Omental fat pad (tissue), 4 donors: ENCODE results near the gene CAMK2A. TPM values are rescaled to one million over a fixed set of nuclear protein-coding genes. Genes with fewer than 3 reads are reported as not detected.

ENCODE experiments used
- ATAC-seq: fragments of 150-250 bp; one replicate; pipeline ENCODE4 v1.9.1; 2016; ENCODE audit warnings: mild to moderate bottlenecking, moderate library complexity; ENCODE audit not compliant: low FRiP score
- DNase-seq: peaks from one replicate; pipeline ENCODE4 v3.0.0-alpha.2; 2019; ENCODE audit warnings: low spot score
- CTCF ChIP-seq, 3 donors: fragments of 450-650 bp; IDR thresholded peaks; one replicate each; pipeline ENCODE4 v1.5.1; 2016 to 2017; ENCODE audit warnings: antibody characterized with exemption in 3 of 3, mild to moderate bottlenecking in 3 of 3, moderate library complexity in 2 of 3
- total RNA-seq, 4 donors: library from RNA; depleted of rRNA; stranded (reverse); fragments of >200 nt; gene quantifications; one replicate each; pipeline ENCODE4 v1.1.0, GENCODE V29; 2016

Gene CAMK2A
- total RNA-seq, 4 donors from 2014 or later, result 0.28 to 2.9 TPM; not detected in 2

GRCh38 chr5:150215979-150216944 lies 73.3 kb downstream of the CAMK2A start:
- no peak for ATAC-seq
- no peak for TF ChIP-seq CTCF (IDR thresholded peaks at IDR 0.05)
- DNase-seq, result no peak

GRCh38 chr5:150214289-150214688 lies 75.3 kb downstream of the CAMK2A start:
- ATAC-seq, result no peak
- no peak for DNase-seq
- TF ChIP-seq CTCF (IDR thresholded peaks at IDR 0.05), result no peak

- no peak for TF ChIP-seq CTCF (IDR thresholded peaks at IDR 0.05)
- no peak for ATAC-seq
- no peak for DNase-seq
Observed at GRCh38 chr5:150213530-150213929, 76.0 kb downstream of the CAMK2A start.

GRCh38 chr5:150211156-150212030 lies 78.2 kb downstream of the CAMK2A start:
- DNase-seq (no peak), ATAC-seq (no peak)
- no peak for TF ChIP-seq CTCF (IDR thresholded peaks at IDR 0.05)

GRCh38 chr5:150210644-150211043 lies 78.9 kb downstream of the CAMK2A start:
- no peak for DNase-seq
- no peak for TF ChIP-seq CTCF (IDR thresholded peaks at IDR 0.05)
- ATAC-seq, result no peak

- no peak for TF ChIP-seq CTCF (IDR thresholded peaks at IDR 0.05)
- no peak for ATAC-seq
- no peak for DNase-seq
Observed at GRCh38 chr5:150209099-150209635, 80.4 kb downstream of the CAMK2A start.
